Activated CD8-positive, alpha-beta T cell treated with anti-CD3 and anti-CD28 coated beads for 36 hours (primary cell): ENCODE data around the gene SCAF8. TPM values are rescaled to one million over a fixed set of nuclear protein-coding genes. Genes with fewer than 3 reads are reported as not detected.
"Not testable (repeated sequence)": the region's sequence is repeated elsewhere in the genome, so short reads cannot be mapped to it uniquely, and the experiment has no call there.

Source experiments
- ATAC-seq: fragments of 200-7000 bp; cut with Tn5 transposase; one replicate; pipeline ENCODE4 v1.10.0; 2021; ENCODE audit warnings: mild to moderate bottlenecking, moderate library complexity
- CTCF ChIA-PET: fragments of 350-600 bp; sonication (Branson Sonifier 250); formaldehyde crosslinking; loops from one replicate; lab custom pipeline; 2021; ENCODE audit warnings: antibody characterized with exemption; lab: Charles Lee
- POLR2A ChIA-PET: fragments of 350-600 bp; sonication (Branson Sonifier 250); formaldehyde crosslinking; loops from one replicate; lab custom pipeline; 2021; ENCODE audit warnings: antibody characterized with exemption; lab: Charles Lee
- DNase-seq: peaks from one replicate; pipeline ENCODE4 v3.0.0-alpha.2; 2020
- H3K27ac Mint-ChIP-seq: one replicate; pipeline ENCODE4 v1.8.0; 2021; ENCODE audit warnings: mild to moderate bottlenecking, mixed read lengths
- H3K27me3 Mint-ChIP-seq: one replicate; pipeline ENCODE4 v1.8.0; 2021; ENCODE audit warnings: mixed read lengths
- H3K36me3 Mint-ChIP-seq: one replicate; pipeline ENCODE4 v1.8.0; 2021; ENCODE audit warnings: low read depth, mixed read lengths
- H3K4me1 Mint-ChIP-seq: one replicate; pipeline ENCODE4 v1.8.0; 2021; ENCODE audit warnings: low read depth, mixed read lengths
- H3K4me3 Mint-ChIP-seq: one replicate; pipeline ENCODE4 v1.8.0; 2021; ENCODE audit warnings: mild to moderate bottlenecking, moderate library complexity, mixed read lengths
- H3K9me3 Mint-ChIP-seq: one replicate; pipeline ENCODE4 v1.8.0; 2021; ENCODE audit warnings: mixed read lengths
- intact Hi-C: fragments of 100-400 bp; cut with micrococcal nuclease; formaldehyde crosslinking; loops from one replicate; pipeline ENCODE4 v1.10.0; 2022
- total RNA-seq, 2 experiments: library from RNA; stranded (reverse); gene quantifications; one replicate each; pipeline ENCODE4 v1.2.3, GENCODE V29; 2021
- TF ChIP-seq, protein P1 (sequence below): fragments of 200-600 bp; IDR thresholded peaks from one replicate; pipeline ENCODE4 v1.8.0; 2022; ENCODE audit warnings: antibody characterized with exemption, mild to moderate bottlenecking

Gene SCAF8
- total RNA-seq, 2 experiments from 2014 or later = 31.3 to 32.9 TPM

DNA sequence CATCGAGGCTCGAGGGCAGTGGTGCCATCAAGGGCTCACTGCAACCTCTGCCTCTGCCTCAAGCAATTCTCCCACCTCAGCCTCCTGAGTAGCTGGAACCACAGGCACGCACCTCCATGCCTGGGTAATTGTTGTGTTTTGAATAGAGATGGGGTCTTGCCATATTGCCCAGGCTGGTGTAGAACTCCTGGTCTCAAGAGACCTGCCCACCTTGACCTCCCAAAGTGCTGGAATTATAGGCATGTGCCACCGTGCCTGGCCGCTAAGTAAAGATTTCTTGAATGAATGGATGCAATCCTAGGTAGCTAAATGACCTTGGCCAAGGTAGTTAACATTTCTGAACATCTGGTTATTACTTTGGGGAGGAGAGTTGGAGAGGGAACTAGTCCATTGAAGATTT, 7.4 kb downstream of the SCAF8 start:
- Mint-ChIP-seq H3K36me3 (peaks cover 38% of the 10 kb centered on the region), H3K9me3 (no peaks in the 10 kb centered on the region), H3K27ac (no peak overlapping the region), H3K4me3 (no peak overlapping the region), H3K27me3 (no peaks in the 10 kb centered on the region), H3K4me1 (peaks cover 70% of the 10 kb centered on the region)
- ChIA-PET POLR2A (no interaction called here), CTCF (interaction anchor here (1.2 kb wide), 1 partner anchor 65 kb away, joined by 3 read pairs; no protein-coding TSS in a partner anchor)
- TF ChIP-seq, protein P1, sequence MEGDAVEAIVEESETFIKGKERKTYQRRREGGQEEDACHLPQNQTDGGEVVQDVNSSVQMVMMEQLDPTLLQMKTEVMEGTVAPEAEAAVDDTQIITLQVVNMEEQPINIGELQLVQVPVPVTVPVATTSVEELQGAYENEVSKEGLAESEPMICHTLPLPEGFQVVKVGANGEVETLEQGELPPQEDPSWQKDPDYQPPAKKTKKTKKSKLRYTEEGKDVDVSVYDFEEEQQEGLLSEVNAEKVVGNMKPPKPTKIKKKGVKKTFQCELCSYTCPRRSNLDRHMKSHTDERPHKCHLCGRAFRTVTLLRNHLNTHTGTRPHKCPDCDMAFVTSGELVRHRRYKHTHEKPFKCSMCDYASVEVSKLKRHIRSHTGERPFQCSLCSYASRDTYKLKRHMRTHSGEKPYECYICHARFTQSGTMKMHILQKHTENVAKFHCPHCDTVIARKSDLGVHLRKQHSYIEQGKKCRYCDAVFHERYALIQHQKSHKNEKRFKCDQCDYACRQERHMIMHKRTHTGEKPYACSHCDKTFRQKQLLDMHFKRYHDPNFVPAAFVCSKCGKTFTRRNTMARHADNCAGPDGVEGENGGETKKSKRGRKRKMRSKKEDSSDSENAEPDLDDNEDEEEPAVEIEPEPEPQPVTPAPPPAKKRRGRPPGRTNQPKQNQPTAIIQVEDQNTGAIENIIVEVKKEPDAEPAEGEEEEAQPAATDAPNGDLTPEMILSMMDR = no peak
- ATAC-seq = no peak
- intact Hi-C loops = no loop called here
- DNase-seq = no peak

DNA sequence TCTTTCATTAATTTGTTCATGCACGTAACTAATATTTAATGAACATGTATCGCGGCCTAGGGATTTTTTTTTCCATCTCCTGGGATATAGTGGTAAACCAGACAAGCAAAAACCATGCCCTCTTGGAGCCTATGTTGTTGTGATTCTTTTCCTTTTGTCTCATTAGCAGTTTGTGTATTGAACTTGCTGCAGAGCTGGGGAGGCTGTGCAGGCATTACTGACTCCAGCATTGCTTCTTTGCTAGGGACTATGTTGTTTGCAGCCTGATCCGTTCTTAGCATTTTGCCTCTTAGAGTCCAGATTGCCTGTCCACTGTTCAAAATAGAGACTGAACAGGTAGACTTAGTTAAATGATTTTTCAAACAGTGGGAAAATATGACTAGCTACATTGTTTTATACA, 9.7 kb downstream of the SCAF8 start:
- TF ChIP-seq, protein P1 = no peak
- H3K27me3 Mint-ChIP-seq = no peaks in the 10 kb centered on the region
- H3K9me3 Mint-ChIP-seq = no peaks in the 10 kb centered on the region
- ATAC-seq (no peak), DNase-seq (no peak)
- intact Hi-C loops = no loop called here
- no peak overlapping the region for H3K4me3 Mint-ChIP-seq
- CTCF ChIA-PET = interaction anchor here (1.1 kb wide), 2 partner anchors 9 to 12 kb away, joined by 3 to 5 read pairs; no protein-coding TSS in a partner anchor
- peaks cover 69% of the 10 kb centered on the region for H3K4me1 Mint-ChIP-seq
- H3K36me3 Mint-ChIP-seq = peaks cover 36% of the 10 kb centered on the region
- H3K27ac Mint-ChIP-seq = no peak overlapping the region
- POLR2A ChIA-PET = interaction anchor here (0.7 kb wide), 1 partner anchor 50 kb away, joined by 3 read pairs; no protein-coding TSS in a partner anchor

DNA sequence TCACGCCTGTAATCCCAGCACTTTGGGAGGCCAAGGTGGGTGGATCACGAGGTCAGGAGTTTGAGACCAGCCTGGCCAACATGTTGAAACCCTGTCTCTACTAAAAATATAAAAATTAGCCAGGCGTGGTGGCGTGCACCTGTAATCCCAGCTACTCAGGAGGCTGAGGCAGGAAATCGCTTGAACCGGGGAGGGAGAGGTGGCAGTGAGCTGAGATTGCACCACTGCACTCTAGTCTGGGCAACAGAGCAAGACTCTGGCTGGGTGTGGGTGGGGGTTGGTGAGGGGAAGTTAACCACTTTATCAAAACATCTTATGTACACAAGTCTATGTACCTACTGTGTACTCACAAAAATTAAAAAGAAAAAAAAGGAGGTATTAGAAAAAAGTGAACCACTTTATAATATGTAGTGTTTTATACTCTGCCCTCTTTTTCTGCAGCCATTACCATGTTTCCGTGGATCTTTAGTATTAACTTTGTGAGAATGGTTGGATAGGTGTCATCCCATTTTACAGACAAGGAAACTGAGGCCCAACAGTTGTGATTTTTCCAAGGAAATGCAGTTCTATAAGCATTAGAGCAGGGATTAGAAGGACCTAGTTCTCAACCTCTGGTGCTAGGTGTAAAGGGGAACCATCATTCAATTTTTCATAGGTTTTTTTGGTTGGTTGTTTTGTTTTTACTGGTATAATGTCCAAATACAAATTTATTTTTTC, 11.0 kb downstream of the SCAF8 start:
- CTCF ChIA-PET = interaction anchor here (1.1 kb wide), 1 partner anchor 10 kb away, joined by 3 read pairs; no protein-coding TSS in a partner anchor
- POLR2A ChIA-PET, H3K4me3 Mint-ChIP-seq: not testable (repeated sequence)

DNA sequence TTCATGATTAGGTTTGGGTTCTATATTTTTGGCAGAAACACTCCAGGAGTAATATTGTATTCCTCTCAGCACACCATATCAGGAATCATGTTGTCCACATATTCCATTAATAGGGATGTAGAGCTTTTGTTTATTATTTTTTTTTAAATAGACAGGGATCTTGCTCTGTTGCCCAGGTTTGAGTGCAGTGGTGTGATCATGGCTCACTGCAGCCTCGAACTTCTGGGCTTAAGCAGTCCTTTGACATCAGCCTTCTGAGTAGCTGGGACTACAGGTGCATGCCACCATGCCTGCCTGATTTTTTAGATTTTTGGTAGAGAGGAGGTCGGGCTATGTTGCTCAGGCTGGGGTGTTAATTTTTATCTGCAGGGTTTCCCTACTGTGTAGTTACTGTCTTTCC, 12.0 kb downstream of the SCAF8 start:
- no peak overlapping the region for H3K27ac Mint-ChIP-seq
- DNase-seq = no peak
- ChIA-PET CTCF (interaction anchor here (1.1 kb wide), 1 partner anchor 60 kb away, joined by 3 read pairs; no protein-coding TSS in a partner anchor), POLR2A (no interaction called here)
- H3K4me1 Mint-ChIP-seq = peaks cover 69% of the 10 kb centered on the region
- H3K27me3 Mint-ChIP-seq = no peaks in the 10 kb centered on the region
- intact Hi-C loops = no loop called here
- H3K4me3 Mint-ChIP-seq = no peak overlapping the region
- H3K36me3 Mint-ChIP-seq = peaks cover 34% of the 10 kb centered on the region
- TF ChIP-seq, protein P1 = no peak
- ATAC-seq = no peak
- H3K9me3 Mint-ChIP-seq = no peaks in the 10 kb centered on the region

More for the DNA sequence above, 11.0 kb downstream of the SCAF8 start:
- DNase-seq, ATAC-seq, H3K27me3 Mint-ChIP-seq, intact Hi-C loops, H3K27ac Mint-ChIP-seq, H3K9me3 Mint-ChIP-seq: not testable (repeated sequence)
- Mint-ChIP-seq H3K36me3 (peaks cover 35% of the 10 kb centered on the region), H3K4me1 (peaks cover 66% of the 10 kb centered on the region)

DNA sequence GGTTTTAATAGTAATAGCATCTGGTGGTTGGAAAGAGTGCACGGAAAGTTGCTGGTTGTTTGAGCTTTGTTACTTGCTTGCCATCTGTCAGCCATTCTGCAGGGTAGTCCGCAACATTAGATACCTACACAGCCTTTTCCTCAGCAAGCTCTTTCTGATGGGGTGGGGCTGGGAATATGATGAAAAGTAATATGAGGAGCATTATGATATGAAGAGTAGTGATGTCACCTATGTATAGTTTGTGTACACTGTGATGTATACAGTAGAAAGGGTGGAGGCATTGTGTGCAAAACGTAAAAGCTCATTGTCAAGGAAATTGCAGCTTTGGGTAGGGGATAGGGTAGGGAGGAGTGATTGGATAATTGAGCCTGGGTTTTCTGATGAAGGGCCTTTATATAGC, 16.1 kb downstream of the SCAF8 start:
- DNase-seq = no peak
- ChIA-PET CTCF (interaction anchor here (1.6 kb wide), 1 partner anchor 13 kb away, joined by 5 read pairs; no protein-coding TSS in a partner anchor), POLR2A (interaction anchor here (0.5 to 2.1 kb wide), 4 partner anchors 12 to 471 kb away, joined by 3 to 8 read pairs (median 3); no protein-coding TSS in a partner anchor)
- H3K36me3 Mint-ChIP-seq = peaks cover 28% of the 10 kb centered on the region
- H3K27ac Mint-ChIP-seq = no peak overlapping the region
- TF ChIP-seq, protein P1 = no peak
- H3K4me3 Mint-ChIP-seq = no peak overlapping the region
- H3K9me3 Mint-ChIP-seq = no peaks in the 10 kb centered on the region
- H3K4me1 Mint-ChIP-seq = peaks cover 69% of the 10 kb centered on the region
- H3K27me3 Mint-ChIP-seq = no peaks in the 10 kb centered on the region
- ATAC-seq = no peak
- intact Hi-C loops = no loop called here
